HG03439 (cell line): ENCODE results near the gene GLIS1.

Source experiments
- ATAC-seq: cut with Tn5 transposase; IDR thresholded peaks from one replicate; pipeline ENCODE4 v1.9.1; 2021; ENCODE audit warnings: mild to moderate bottlenecking, moderate library complexity; ENCODE audit not compliant: unreplicated experiment

Gene GLIS1

DNA sequence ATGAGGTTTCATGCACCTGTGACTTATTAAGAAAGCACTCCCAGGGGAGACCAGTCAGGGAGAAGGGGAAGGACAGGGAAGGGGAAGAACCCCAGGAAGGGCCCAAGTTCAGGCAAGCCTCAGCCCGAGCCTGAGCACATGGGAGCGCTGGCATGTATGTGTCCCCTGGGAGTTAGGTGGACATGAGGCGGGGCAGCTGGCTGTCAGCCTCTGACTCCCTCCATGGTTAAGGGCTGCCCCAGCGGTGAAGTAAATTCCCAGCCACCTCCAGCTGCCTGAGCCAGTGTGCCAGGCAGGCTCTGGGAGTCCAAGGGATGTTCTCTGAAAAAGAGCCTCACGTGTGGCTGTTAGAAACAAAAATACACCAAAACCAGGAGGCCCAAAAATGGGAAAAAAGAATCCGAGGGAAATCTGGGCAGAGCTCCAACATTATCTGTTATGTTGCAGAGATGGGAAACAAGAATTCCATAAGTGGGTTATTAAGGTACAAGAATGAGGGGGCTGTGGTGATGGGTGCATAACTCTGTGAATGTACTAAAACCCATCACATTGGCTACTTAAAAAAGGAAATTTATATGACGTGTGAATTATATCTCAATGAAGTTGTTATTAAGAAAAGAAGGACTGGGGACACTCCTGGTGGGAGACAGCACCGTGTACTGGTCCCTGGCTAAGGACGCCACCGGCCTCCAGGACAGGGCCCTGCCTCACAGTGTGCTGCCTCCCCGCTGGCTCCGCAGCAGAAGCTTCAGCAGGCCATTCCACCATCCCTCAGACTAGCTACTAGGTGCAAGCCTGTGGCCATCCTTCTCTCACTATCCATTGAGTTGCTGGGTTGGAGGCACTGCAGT is 261.1 kb downstream of the GLIS1 start:
- ATAC-seq, result no peak

DNA sequence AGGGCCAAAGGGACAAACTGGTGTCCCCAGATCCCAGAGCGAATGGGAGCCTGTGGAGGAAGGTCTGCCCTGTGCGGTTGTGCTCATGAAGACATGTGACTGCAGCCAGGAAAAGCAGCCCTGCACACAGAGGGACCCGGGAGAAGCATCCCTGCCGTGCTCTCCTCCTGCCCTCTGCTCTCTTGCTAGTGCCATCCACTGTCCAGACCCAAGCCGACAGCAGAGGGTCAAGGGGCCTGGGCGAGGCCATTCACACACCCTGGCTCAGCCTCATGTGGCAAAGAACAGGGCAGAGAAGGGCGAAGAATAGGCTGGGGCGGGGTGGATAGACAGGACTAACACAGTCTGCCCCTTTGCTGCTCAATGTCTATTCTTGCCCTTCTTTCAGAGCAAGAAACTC is 262.4 kb downstream of the GLIS1 start:
- no peak for ATAC-seq

DNA sequence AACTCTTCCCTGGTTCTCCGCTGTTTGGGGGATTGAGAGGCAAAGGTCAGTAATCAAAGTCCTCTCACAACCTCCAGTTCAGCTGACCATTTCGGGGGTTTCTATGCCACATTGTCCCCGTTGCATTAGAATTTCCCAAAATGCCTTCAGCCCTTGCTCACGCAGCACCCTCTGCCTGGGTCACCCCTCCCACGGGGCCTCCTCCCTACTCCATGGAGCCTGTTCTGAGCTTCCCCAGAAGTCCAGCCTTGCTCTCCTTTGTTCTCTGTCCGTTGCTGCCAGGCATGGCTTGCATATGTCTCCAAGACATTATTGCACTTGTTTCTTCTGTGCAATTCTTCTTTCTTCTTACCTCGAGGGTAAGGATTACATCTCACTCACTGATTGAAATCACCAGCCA is 263.3 kb downstream of the GLIS1 start:
- ATAC-seq, result no peak

DNA sequence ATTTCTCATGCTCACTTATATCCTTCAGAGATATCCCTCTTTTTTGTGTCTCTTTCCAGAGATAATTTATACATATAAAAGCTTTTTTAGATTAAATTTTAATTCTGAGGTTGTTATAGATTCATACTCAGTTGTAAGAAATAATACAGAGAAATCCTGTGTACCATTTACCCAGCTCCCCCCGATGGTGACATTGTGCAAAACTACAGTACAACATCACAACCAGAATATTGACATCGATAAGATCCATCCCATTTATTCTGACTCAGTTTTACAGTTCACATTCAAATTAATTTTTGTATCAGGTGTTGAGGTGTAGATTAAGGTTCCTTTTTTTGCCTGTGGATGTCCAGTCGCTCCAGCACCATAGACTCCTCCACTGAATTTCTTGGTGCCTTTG is 265.5 kb downstream of the GLIS1 start:
- no peak for ATAC-seq

DNA sequence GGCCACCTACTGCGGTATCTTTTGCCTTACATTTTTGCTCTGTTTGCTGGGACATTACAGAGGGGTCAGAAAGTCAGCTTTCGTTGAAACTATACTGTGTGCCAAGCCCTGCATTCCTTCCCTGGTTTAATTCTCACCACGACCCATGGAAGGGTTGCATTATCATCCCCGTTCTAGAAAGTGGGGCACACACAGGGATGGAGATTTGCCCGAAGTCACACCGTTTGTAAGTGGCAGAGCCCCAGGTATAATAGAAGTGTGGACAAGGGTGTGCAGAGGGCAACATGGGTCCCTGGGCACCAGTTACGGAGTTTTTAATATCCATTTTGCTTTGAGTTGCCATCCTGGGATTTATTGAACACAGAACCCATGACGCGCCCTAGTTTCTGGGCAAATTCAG is 268.0 kb downstream of the GLIS1 start:
- no peak for ATAC-seq

DNA sequence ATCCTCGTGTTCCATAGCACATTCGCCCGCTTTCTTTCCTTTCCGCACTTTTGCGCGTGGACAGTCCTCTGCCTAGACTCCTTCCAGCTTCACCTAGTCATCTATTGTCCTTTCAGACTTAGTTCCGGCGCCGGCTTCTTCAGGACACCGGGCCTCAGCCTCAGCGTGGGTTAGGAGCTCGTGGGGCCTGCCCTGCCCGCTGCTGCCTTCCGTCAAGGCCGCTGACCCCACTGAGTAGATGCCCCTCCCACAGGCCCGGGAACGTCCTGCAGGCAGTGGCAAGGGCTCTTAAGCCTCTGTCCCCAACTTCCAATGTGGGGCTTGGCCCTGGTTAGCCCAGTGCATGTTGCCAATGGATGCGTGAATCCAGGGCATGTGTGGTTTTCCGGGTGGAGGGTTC is 268.4 kb downstream of the GLIS1 start:
- no peak for ATAC-seq

DNA sequence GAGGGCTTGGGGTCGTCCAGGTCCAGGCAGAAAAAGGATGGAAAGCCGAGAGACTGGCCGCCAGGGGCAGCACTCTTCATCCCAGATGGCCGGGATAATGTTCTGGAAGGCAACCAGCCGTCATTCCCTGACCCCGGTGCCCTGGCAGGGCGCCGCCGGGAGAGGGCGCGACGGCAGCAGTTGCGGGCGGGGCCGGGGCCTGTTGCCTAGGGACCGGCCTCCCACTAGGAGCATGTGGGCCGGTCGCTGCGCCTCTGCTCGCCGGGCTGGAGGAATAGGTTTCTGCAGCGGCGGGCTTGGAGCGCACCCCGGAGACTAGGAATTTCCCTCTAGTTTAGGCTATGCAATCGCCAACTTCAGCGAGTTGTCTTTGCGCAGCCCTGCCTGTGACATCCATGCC is 268.8 kb downstream of the GLIS1 start:
- no peak for ATAC-seq

DNA sequence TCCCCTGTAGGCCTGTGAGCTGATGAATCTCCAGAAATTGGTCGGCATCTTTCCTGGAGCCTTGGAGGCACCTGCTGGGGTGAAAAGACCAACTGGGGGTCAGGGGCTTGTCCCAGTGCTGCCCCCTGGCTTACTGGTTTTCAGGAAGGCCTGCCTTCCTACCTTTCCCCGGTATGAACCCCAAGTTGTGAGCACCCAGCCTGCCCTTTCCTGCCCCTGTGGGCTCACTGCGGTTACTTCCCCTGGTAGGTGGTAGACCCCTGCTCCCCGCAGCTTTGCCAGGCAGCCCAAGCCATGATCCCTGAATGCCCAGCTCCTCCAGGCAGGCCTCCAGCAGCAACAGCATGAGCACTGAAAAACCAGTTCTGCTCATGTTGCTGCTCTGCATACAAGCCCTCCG is 269.6 kb downstream of the GLIS1 start:
- ATAC-seq, result no peak

DNA sequence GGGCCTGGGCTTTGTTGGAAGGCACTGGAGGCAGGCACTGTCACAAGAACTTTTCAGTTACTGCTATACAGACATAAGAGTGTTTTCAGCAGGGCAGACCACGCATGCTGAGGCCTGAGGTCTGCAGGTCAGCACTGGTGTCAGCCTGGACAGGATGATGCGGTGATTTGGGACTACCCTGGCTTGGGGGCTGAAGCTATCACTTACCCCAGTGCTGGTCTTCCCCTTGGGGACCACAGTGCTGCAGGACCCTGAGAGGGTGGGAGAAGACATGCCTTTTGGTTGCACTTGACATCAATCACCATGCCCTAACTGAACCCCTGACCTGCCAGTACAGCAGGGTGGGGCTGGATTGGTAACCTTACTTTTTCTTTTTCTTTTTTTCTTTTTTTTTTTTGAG is 270.6 kb downstream of the GLIS1 start:
- no peak for ATAC-seq

DNA sequence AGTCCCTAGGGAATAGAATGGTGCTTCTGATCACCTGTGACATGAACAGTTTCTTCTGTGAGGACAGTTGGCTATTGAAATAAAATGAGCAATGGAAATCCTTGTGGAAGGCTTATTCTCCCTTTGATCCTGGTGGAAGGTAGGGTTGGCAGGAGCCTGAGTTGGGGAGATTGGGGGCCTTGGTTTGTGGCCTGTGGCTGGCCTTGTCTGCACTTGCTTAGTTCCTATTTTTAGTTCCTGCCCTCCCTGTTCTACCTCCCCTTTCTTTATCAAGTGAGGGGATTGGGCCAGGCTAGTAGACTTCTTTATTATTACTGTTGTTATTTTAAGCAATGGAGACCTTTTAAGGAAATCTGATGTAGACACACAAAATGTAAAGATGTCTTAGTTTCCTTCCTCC is 271.6 kb downstream of the GLIS1 start:
- no peak for ATAC-seq

DNA sequence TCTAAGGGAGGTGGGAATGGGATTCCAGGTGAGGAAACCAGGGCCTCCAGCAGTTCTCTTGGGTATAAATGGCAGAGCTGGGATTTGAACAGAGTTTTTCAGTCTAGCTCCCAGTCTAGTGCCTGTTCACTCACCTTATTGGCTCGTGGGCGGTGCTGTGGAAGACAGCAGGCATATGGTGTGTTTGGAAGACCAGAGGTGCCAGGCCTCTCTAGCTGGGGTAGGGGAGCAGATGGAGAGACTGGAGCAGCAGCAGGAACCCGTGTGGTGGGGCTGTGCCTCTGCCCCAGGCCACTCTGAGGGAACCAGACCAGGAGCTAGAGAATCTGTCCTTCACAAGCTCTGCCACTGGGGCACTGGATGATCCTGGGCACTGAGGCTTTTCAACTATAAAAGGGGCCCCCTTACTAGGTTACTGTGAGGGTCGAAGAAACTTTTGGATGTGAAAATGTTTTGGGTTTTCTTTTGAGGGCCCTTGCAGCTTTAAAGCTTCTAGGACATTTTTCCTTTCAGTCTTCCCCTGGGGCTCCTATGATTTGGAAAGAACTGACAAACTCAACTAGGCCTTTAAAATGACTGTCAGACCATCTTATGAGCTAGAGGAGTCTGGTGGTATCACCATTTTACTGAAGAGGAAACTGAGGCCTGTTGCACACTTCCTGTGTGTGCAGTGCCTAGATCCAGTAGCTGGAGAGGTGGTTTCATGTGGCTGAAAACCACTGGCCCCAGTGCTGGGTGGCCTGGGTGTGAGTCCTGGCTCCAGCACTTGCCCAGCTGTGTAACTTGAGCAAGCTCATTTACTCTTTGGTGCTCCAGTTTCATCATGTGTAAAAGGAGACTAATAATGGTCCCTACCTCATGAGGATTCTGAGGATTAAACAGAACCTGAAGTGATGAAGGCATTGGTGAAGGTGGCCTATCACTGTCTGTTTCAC is 273.7 kb downstream of the GLIS1 start:
- no peak for ATAC-seq

DNA sequence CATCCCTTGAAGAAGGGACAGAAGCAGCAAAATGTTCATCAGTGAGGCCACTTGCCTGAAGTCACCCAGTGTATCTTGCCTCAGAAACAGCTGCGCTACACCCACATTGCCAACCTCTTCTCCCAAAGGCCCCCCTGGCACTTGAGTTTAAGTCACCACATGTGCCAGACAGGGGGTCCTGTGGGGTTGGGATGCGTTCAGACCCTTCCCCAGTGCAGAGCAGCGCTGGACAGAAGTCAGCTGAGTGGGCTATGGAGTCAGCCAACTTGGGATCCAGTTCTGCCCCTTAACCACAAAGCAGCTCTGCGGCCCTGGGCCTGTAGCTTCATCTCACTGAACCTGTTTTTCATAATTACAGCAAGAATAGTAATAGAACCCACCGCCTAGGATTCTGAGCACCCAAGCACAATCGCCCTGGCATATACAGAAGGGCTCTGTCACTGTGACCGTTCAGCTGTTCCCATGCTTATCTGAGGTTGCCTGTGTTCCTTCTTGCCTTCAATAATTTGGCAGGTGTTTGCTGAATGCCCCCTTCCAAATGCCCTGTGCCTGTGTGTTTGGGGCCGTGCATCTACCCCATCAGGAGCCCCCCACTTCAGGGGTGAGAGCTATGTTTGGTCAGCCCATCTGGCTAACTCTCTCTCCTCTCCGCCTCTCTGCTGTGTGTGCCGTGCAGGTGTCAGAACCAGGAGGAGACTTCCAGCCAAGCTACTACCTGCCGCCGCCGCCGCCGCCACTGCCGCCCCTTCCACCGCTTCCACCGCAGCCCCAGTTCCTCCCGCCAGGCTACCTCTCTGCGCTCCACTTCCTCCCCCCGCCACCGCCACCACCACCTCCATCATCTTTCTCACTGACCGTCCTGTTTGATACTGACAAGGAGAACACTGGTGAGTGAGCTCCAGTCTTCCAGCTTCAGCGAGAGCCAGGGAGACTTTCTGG is 274.7 kb downstream of the GLIS1 start:
- no peak for ATAC-seq

DNA sequence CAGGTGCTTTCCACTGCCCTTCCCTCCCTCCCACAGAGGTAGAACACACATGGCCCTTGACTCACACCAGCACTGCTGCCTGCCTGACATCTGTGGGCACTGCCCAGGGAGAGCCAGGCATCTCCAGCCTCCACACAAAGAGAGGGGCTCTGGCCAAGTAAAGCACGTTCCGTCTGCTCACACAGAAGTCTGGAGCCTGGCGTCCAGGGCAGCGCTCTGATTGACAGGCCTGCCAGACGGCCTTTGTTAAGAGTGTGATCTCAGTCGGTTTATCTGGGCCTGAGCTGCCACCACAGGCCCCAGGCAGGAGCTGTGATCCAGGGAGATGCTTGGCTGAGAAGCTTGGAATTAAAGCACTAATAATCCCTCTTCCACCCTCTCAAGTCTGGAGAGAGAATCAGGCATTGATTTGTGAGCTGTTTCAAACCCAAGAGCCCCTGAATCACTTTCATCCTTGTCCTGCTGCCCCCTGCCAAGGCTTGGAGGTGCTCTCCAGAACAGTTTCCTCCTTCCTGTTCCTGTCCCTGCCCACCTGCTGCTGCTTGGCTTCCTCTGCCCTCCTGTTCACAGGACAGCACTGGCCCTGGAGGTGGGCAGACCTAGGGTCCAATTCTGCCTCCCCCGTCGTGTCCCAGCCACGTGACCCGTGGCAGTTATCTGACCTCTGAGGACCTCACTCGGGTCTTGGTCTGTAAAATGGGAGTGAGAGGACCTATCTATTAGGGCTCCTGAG is 276.0 kb downstream of the GLIS1 start:
- ATAC-seq, result no peak

DNA sequence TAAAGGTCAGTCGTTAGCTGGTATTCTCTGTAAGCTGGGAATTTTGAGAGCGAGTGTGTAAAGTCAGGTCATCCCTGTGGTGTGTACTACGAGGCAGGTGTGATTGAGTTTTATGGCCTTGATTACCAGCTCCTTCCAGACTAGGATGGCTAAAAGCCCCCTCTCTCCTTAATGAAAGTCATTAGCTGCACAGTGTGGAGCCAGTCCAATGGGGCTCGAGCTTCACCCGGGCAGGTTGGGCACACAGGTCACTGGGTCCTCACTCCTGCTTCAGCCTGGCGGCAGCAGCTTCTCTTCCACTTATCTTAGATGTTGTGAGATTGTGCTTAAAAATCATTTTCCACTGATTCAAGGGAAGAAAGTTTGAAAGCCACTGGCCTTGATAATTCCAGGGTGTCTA is 276.8 kb downstream of the GLIS1 start:
- no peak for ATAC-seq

DNA sequence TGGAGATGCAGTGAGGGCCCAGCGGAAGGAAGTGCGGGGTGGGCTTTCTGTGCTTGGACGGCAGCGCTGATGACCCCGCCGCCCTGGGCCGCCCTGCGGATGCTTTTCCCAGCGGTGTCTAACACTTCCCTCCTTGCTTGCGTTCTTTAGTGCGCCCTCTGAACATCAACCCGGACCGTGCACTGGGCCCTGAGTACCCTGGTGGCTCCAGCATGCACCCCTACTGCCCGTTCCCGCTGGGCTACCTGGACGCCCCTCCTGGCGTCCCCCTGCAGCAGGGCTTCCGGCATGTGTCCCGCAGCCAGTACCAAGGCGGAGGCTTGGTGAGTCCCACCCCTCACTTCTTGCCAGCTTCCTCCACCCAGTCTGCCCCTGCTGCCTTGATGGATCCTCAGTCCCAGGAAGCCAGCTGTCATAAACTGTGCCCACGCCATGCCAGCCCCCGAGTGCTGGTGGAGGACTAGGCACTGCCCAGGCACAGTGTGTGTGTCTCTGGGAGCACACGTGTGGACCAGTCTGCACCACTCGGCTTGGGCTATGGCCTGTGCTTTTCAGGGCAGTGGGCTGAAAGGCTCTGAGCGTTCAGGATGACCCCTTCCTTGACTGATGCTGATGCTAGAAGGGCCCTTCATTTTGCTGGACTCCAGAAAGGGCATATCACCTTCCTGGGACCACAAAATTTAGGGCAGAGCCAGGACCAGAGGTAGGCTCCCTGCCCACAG is 277.5 kb downstream of the GLIS1 start:
- no peak for ATAC-seq

DNA sequence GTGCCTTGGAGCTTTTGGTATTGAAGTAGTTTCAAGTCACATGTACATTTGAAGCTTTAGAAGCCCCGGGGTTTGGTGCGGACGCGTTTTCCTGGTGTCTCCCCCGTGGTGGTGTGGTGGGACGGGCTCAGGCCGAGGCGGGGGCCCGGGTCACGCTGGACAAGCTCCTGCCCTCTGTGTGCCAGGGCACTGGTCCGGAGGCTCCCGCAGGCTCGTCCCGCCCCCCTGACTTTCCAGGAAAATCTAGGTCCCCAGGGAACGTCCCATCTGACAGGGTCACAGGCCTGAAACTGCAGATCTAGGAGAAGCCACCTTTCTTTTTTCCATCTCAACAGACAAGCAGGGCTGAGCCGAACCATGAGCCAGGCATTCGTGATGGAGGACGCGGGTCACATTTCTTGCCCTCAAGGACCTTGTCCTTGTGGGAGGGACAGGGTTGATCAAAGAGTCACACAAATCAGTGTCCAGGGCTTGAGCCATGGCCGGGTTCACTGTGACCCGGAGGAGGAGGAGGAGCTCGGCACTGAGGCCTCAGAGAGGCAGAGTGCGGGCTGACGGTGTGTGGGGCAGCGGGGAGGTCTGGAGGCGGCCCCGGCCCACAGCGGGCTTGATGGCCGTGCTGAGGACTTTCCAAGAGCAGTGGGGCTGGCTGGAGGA is 278.2 kb downstream of the GLIS1 start:
- ATAC-seq, result no peak

DNA sequence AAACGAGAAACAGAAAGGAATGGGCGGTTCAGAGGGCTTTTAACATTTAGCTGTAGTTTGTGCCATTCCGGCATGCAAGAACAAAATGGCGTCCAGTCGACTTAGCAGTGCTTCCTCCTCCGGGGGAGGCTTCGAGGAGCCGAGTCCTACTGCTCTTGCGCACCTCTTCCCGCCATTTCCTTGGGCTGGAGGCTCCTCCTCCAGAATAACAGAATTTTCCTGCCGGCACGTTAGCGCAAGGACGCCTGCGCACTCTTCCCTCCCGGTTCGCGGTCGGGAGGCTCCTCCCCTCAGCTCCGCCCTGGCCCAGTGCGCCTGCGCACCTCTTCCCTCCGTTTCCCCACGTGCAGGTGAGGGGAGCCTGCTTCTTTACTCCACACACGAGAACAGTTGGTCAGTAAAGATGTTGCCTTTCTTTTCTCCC is 278.7 kb downstream of the GLIS1 start:
- no peak for ATAC-seq

DNA sequence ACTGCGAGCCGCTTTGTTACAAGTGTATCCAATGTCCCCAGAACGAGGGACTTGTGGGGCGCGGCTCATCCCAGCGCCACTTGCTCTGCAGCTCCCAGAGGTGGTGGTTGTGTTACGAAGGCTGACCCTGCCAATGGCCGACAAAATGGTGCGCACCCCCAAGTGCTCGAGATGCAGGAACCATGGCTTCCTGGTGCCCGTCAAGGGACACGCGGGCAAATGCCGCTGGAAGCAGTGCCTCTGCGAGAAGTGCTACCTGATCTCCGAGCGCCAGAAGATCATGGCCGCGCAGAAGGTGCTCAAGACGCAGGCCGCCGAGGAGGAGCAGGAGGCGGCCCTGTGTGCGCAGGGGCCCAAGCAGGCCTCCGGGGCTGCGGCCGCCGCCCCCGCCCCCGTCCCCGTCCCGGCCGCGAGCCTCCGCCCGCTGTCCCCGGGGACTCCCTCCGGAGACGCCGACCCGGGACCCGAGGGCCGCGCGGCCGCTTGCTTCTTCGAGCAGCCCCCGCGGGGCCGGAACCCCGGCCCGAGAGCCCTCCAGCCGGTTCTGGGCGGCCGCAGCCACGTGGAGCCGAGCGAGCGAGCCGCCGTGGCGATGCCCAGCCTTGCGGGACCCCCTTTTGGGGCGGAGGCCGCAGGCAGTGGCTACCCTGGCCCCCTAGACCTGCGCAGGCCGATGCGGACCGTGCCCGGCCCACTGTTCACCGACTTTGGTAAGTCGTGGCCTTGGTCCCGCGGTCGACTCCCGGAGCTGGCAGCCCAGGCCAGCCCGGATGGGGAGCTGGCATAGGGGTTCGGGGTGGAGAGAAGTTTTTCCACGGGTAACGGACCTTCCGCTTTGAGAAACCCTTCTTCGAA is 279.4 kb downstream of the GLIS1 start, which contains the start of gene DMRTB1:
Gene DMRTB1 (plus strand): TSS at position 79 of the 855 bp plus-strand sequence. CDS start 55 bp downstream, at position 134.
- no peak for ATAC-seq
